ENCODE measurements around the gene PQBP1.
A peak's percentile ranks its signal among the peaks of the same experiment; 100 is the strongest.

PQBP1 gene

DNA sequence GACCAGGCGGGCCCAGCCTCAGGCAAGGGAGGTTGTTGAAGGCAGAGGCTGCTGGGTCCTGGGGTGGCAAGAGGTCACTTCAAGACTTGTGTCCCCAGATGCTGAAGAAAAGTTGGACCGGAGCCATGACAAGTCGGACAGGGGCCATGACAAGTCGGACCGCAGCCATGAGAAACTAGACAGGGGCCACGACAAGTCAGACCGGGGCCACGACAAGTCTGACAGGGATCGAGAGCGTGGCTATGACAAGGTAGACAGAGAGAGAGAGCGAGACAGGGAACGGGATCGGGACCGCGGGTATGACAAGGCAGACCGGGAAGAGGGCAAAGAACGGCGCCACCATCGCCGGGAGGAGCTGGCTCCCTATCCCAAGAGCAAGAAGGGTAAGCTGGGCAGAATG, 4.4 kb downstream of the PQBP1 start:
- no peak for DNase-seq (ENCODE audit: low read depth in 2 of 2)

DNA sequence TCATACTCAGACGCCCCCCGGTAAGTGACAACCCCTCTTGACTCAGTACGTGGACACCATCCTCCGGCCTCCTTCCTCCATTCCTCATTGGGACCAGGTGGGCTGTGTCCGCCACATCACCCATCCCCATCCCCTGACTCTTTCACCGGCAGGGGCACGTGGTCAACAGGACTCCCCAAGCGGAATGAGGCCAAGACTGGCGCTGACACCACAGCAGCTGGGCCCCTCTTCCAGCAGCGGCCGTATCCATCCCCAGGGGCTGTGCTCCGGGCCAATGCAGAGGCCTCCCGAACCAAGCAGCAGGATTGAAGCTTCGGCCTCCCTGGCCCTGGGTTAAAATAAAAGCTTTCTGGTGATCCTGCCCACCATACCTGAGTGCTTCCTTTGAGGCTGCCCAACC, 5.0 kb downstream of the PQBP1 start:
- DNase-seq (ENCODE audit: low read depth in 2 of 2), result no peak

- no peak for DNase-seq (ENCODE audit: low read depth in 2 of 2)
These were observed 5.6 kb downstream of the PQBP1 start for GRCh38 chrX:48903290-48903689.

GRCh38 chrX:48904180-48904579, 6.5 kb downstream of the PQBP1 start:
- DNase-seq (ENCODE audit: low read depth in 2 of 2), result no peak

- no peak for DNase-seq (ENCODE audit: low read depth in 2 of 2)
These were observed 6.9 kb downstream of the PQBP1 start for GRCh38 chrX:48904626-48905025.

DNA sequence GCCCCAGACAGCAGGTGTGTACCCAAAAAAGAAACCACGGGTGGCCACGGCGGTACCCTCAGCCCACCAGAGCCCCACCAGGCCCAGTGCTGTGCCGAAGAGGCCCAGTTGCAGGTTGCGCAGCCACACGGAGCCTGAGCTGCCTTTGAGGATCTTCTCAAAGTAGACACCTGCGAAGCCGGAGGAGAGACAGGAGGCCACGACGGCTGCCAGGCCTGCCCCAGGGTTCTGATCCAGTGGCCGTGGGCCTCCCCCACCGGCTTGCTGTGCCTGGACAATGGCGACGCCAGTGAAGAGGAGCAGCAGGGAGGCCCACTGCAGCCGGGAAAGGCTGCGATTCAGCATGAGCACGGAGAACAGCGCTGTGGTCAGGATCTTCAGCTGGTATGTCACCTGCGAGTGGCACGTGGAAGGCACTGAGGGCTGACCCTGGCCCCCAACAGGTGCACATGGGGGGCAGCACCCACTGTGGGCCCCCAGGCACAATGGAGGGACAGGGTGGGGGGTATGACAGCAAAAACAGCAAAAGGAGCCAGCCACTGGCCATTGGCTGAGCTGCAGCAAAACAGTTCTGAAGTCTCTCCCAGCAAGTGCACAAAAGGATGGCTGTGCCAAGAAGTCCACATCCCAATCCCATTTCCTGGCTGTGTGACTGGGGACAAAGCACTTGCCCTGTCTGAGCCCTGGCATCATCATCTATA, 7.5 kb downstream of the PQBP1 start:
- DNase-seq (ENCODE audit: low read depth in 2 of 2), result no peak

- no peak for DNase-seq (ENCODE audit: low read depth in 2 of 2)
These were observed 10.9 kb downstream of the PQBP1 start for GRCh38 chrX:48908600-48908999.

DNA sequence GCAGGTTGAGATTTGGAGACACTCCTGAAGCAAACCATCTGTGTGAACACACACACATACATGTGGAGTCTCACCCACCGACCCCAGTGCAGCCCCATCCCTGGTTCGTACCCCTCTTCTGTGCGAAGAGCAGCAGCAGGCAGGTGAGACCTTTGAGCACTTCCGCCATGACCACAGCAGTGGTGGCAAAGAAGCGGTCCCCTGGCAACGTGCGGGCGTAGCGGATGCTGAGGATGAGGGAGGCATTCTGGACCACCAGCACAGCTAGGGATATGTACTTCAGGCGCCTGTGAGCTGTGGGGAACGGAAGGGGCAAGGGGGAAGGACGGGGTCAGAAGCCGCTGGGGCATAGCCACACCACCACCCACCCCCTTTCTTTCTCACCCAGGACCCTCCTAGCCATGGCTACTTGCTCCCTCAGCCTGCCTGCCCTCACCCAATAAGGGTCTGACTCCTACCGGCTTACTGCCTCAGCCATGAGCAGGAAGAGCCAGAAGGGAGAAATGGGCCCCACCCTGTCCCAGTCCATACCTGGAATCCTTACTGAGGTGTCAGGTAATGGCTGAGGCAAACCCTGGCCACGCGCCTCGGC, 12.1 kb downstream of the PQBP1 start:
- DNase-seq (ENCODE audit: low read depth in 2 of 2), result no peak

GRCh38 chrX:48910926-48911411, 13.2 kb downstream of the PQBP1 start:
- no peak for DNase-seq (ENCODE audit: low read depth in 2 of 2)

- DNase-seq (ENCODE audit: low read depth in 2 of 2), result peak; percentile 73 to 78
These were observed 13.9 kb downstream of the PQBP1 start, which contains the start of gene SLC35A2 for GRCh38 chrX:48911412-48912182. TSS of gene SLC35A2 (minus strand) at chrX:48911646. CDS start at chrX:48911636, 10 bp downstream.

- DNase-seq (ENCODE audit: low read depth in 2 of 2), result no peak
These were observed 16.1 kb downstream of the PQBP1 start for GRCh38 chrX:48913605-48914366.

DNA sequence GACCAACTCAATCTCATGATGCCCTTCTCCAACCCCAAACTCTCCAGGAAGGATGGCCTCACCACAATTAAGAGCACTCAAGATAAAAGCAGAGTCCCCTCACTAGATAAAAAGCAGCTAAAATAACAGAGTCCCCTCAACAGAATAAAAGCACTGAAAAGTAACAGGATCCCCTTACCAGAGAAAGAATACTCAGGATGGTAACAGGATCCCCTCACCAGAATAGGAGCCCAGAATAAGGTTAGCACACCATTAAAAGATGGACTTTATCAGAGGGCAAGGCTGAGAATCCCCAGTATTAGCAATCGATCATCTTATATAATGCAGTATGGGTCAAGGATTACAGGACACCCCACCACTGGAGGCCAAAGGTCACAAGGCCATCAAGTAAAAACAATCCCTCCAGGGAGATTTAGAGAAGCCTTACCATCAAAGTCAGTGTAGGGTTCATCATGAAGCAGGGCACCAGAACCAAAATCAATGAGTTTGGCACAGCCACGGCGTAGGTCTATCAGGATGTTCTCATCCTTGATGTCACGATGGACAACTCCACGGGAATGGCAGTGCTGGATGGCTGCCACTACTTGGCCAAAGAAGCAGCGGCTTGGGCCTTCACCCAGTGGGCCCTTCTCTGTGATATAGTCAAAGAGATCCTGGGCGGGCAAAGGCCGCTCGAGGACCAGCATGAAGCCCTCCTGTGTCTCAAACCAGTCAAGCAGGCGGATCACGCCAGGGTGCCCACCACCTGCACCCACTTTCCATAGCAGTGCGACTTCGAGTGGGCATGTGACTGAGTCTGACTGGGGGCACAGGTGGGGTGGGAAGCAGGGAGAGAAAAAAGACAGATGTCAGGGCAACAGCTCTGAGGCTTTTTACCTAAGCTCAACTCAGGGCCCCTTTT, 17.1 kb downstream of the PQBP1 start:
- DNase-seq (ENCODE audit: low read depth in 2 of 2), result no peak

- peak; percentile 71 to 76 for DNase-seq (ENCODE audit: low read depth in 2 of 2)
These were observed 19.6 kb downstream of the PQBP1 start for GRCh38 chrX:48917139-48918001.

DNA sequence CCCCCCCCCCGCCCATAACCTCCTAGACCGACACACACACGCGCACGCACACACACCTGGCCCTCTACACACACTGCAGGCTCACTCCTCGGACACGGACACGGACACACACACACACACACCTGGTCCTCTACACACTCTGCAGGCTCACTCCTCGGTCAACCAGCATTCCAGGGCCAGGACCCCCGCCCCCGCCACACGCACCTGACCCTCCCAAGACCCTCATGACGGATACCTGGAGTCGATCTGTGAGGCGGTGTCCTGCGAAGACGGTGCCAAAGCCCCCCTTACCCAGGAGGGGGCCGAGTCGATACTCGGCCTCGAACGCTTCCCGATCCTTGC, 20.5 kb downstream of the PQBP1 start:
- no peak for DNase-seq (ENCODE audit: low read depth in 2 of 2)

- peak; percentile 77 to 88 for DNase-seq (ENCODE audit: low read depth in 2 of 2)
These were observed 21.1 kb downstream of the PQBP1 start, which contains the start of gene PIM2 for GRCh38 chrX:48918643-48919340. TSS of gene PIM2 (minus strand) at chrX:48919024. CDS start at chrX:48918834, 190 bp downstream.

DNA sequence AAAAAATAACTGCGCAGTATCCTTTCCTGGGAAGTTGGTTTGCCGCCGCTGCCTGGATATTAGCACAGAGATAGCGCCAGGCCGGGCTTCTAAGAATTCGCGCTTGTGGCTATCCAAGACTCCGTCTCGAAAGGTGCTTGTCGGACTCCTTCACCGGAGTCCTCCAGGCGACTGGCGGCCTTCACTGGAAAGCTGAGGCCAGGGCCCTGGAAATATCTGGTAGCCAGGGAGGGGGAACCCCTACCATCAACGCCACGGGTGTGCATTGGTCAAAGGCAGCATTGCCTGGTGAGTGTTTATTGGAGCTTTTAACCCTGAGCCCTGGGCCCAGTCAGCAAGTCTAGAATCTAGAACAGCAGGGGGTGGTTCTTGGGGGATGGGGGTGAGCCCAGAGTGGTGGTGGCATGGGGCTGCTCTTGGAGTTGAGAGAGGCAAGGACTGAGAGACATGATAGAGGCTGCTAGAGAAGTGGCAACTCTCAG, 21.7 kb downstream of the PQBP1 start:
- DNase-seq (ENCODE audit: low read depth in 2 of 2), result no peak

DNA sequence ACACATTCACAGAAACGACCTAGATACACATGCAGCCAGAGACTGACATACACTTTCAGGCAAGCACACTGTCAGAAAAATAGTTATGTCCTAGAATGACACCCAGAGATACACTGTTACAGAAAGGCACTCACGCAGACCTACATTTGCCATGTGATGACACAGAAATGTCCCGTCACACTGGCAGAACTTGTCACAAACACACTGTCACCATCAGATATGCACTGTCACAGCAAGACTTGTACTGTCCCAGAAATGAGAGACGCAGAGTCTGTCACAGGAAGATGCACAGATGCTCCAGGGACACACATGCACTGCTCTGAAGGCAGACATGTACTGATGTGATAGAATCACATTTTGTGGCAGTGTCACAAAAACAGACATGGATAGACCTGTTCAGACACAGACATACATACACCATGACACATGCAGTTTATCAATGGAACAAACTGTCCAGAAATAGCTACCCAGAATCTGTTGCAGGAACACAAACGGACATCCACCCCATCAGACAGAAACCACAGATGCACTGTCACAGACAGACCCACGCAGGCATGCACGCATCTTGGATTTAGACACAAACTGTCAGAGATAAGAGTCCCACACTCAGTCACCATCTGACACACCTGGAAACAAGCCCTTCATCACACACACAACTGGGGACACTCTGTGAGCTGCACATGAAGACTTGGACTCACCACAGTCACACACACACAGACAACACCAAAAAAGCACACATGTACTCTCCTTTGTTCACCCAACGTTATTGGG, 22.4 kb downstream of the PQBP1 start:
- no peak for DNase-seq (ENCODE audit: low read depth in 2 of 2)

- no peak for DNase-seq (ENCODE audit: low read depth in 2 of 2)
These were observed 23.0 kb downstream of the PQBP1 start for GRCh38 chrX:48920718-48921104.
